B cell (primary cell): Measurements from ENCODE around the gene SAA2. TPM values are rescaled to one million over a fixed set of nuclear protein-coding genes. Genes with fewer than 3 reads are reported as not detected.
A peak's percentile ranks its signal among the peaks of the same experiment; 100 is the strongest.
"Not testable (repeated sequence)": the region's sequence is repeated elsewhere in the genome, so short reads cannot be mapped to it uniquely, and the experiment has no call there.

Experiments
- ATAC-seq: fragments of 200-7000 bp; cut with Tn5 transposase; one replicate; pipeline ENCODE4 v1.10.0; 2021; ENCODE audit warnings: low read depth, mild to moderate bottlenecking, moderate number of reproducible peaks, moderate library complexity
- CTCF ChIA-PET: fragments of 350-600 bp; sonication (Branson Sonifier 250); formaldehyde crosslinking; loops from one replicate; lab custom pipeline; 2021; ENCODE audit warnings: antibody characterized with exemption, inconsistent platforms; lab: Charles Lee
- POLR2A ChIA-PET: fragments of 350-600 bp; sonication (Branson Sonifier 250); formaldehyde crosslinking; loops from one replicate; lab custom pipeline; 2021; ENCODE audit warnings: antibody characterized with exemption; lab: Charles Lee
- DNase-seq: peaks from one replicate; pipeline ENCODE4 v3.0.0; 2013
- H2AFZ ChIP-seq: 2 replicates; pipeline ENCODE4 v1.6.1; 2012; ENCODE audit warnings: mild to moderate bottlenecking, low read depth, low read length; ENCODE audit not compliant: insufficient read depth, poor library complexity, severe bottlenecking
- H3K27ac ChIP-seq, 2 donors: 1 replicate in 1 of 2; 2 replicates in 1 of 2; pipeline ENCODE4 v1.5.1; 2012 to 2013; ENCODE audit warnings: low read length in 2 of 2, mild to moderate bottlenecking in 2 of 2, moderate library complexity in 1 of 2
- H3K27me3 ChIP-seq, 4 experiments: fragments of 200-600 bp in 1 of 4; sonication (generic) in 1 of 4; replicated peaks in 1 of 4; 1 replicate in 2 of 4; 2 replicates in 2 of 4; pipeline versions ENCODE4 v1.6.1 to v1.7.0; 2013 to 2016; ENCODE audit warnings: low read length in 3 of 4, mild to moderate bottlenecking in 2 of 4, mixed read lengths in 1 of 4, moderate library complexity in 1 of 4; ENCODE audit not compliant: insufficient read depth in 4 of 4, control insufficient read depth in 3 of 4; ENCODE audit errors: control extremely low read depth in 1 of 4
- H3K36me3 ChIP-seq, 2 experiments: replicated peaks in 1 of 2; 1 replicate in 1 of 2; 2 replicates in 1 of 2; pipeline versions ENCODE4 v1.6.1 to v1.7.1; 2013; ENCODE audit warnings: low read length in 1 of 2; ENCODE audit not compliant: insufficient read depth in 2 of 2, control insufficient read depth in 1 of 2; ENCODE audit errors: control extremely low read depth in 1 of 2, extremely low read depth in 1 of 2
- H3K4me1 ChIP-seq, 2 donors: fragments of 200-600 bp in 1 of 2; sonication (generic) in 1 of 2; 1 replicate in 1 of 2; 2 replicates in 1 of 2; pipeline versions ENCODE4 v1.5.1 to v1.6.1; 2013 to 2017; ENCODE audit warnings: low read length in 2 of 2; ENCODE audit not compliant: control insufficient read depth in 2 of 2, insufficient read depth in 2 of 2
- H3K4me2 ChIP-seq: replicated peaks from 2 replicates; pipeline ENCODE3; 2012; ENCODE audit warnings: mild to moderate bottlenecking, low read depth, low read length; ENCODE audit not compliant: poor library complexity, severe bottlenecking
- H3K4me3 ChIP-seq, 5 experiments: fragments of 200-600 bp in 1 of 5; sonication (generic) in 1 of 5; 1 replicate in 3 of 5; 2 replicates in 2 of 5; pipeline versions ENCODE4 v1.5.1 to v1.7.0; 2011 to 2016; ENCODE audit warnings: low read length in 4 of 5, mild to moderate bottlenecking in 4 of 5, low read depth in 2 of 5, control low read depth in 1 of 5, moderate library complexity in 1 of 5; ENCODE audit not compliant: insufficient read depth in 1 of 5; ENCODE audit errors: control extremely low read depth in 1 of 5, extremely low read depth in 1 of 5
- H3K79me2 ChIP-seq: fragments of 200-600 bp; sonication (generic); one replicate; pipeline ENCODE4 v1.6.0; 2016; ENCODE audit warnings: low read length; ENCODE audit not compliant: control insufficient read depth, insufficient read depth
- H3K9ac ChIP-seq: fragments of 200-600 bp; sonication (generic); 2 replicates; pipeline ENCODE4 v1.6.1; 2017; ENCODE audit warnings: mild to moderate bottlenecking, low read length, moderate library complexity
- H3K9me3 ChIP-seq, 3 donors: one replicate each; pipeline versions ENCODE4 v1.6.1 to v1.7.1; 2013; ENCODE audit warnings: low read length in 2 of 3; ENCODE audit not compliant: control insufficient read depth in 2 of 3, insufficient read depth in 1 of 3; ENCODE audit errors: control extremely low read depth in 1 of 3
- H4K20me1 ChIP-seq: 2 replicates; pipeline ENCODE4 v1.6.0; 2012; ENCODE audit warnings: mild to moderate bottlenecking, low read length; ENCODE audit not compliant: insufficient read depth, control insufficient read depth, poor library complexity, severe bottlenecking
- H3K27ac Mint-ChIP-seq: one replicate; pipeline ENCODE4 v1.8.0; 2021; ENCODE audit warnings: mixed read lengths
- H3K27me3 Mint-ChIP-seq: one replicate; pipeline ENCODE4 v1.8.0; 2021; ENCODE audit warnings: mixed read lengths
- H3K4me1 Mint-ChIP-seq: one replicate; pipeline ENCODE4 v1.8.0; 2021; ENCODE audit warnings: mixed read lengths
- H3K4me3 Mint-ChIP-seq: one replicate; pipeline ENCODE4 v1.8.0; 2021; ENCODE audit warnings: mixed read lengths
- H3K9me3 Mint-ChIP-seq: one replicate; pipeline ENCODE4 v1.8.0; 2022; ENCODE audit warnings: mixed read lengths; ENCODE audit not compliant: insufficient read depth
- EZH2 ChIP-seq: IDR thresholded peaks from 2 replicates; pipeline ENCODE4 v1.6.1; 2012; ENCODE audit warnings: borderline replicate concordance, low read depth, mild to moderate bottlenecking, moderate library complexity, low read length; ENCODE audit not compliant: insufficient read depth, poor library complexity, severe bottlenecking
- WGBS: methylation state at CpG from one replicate; pipeline ENCODE4 v1.1.5; 2013; ENCODE audit warnings: missing lambda C conversion rate; ENCODE audit not compliant: insufficient coverage; 5-methylcytosine and 5-hydroxymethylcytosine counted together
- intact Hi-C: fragments of 100-400 bp; cut with micrococcal nuclease; formaldehyde crosslinking; loops from one replicate; pipeline ENCODE4 v1.10.0; 2022
- polyA plus RNA-seq: library from polyadenylated mRNA; depleted of rRNA; stranded (reverse); fragments of >200 nt; gene quantifications from 2 replicates; pipeline ENCODE4 v1.2.3, GENCODE V29; 2012
- total RNA-seq, 2 donors: library from RNA; stranded (reverse); fragments of 120-200 nt in 1 of 2; gene quantifications; 1 replicate in 1 of 2; 2 replicates in 1 of 2; pipeline versions ENCODE4 v1.2.3 to v1.2.4, GENCODE V29; 2013 to 2022
- TF ChIP-seq, protein P1 (sequence below): fragments of 200-600 bp; IDR thresholded peaks from one replicate; pipeline ENCODE4 v1.8.0; 2022; ENCODE audit warnings: antibody characterized with exemption, mild to moderate bottlenecking

The SAA2 gene
- total and polyA plus RNA-seq, 2 donors (not counting 1 experiment from before 2014, with no cell fraction given): not detected

GRCh38 chr11:18267335-18268133 is 19.1 kb upstream of the SAA2 start:
- H3K4me2 ChIP-seq, H4K20me1 ChIP-seq, H3K9me3 Mint-ChIP-seq, intact Hi-C loops, H3K27me3 Mint-ChIP-seq, H3K9me3 ChIP-seq, H3K36me3 ChIP-seq, POLR2A ChIA-PET, H3K4me1 ChIP-seq, CTCF ChIA-PET, H2AFZ ChIP-seq, DNase-seq, H3K79me2 ChIP-seq, H3K27me3 ChIP-seq: not testable (repeated sequence)
- Histone ChIP-seq H3K4me3 (peak overlapping the region in 1 of 5 experiments; percentile 32), H3K27ac (peak overlapping the region; percentile 54 to 69), H3K9ac (peak overlapping the region; percentile 32)
- H3K4me1 Mint-ChIP-seq: peaks cover 16% of the 10 kb centered on the region
- 60% methylated on average over 1 of the region's 10 CpGs for WGBS
- peak; percentile 70 for ATAC-seq
- peak overlapping the region; percentile 80 for H3K27ac Mint-ChIP-seq
- H3K4me3 Mint-ChIP-seq: peak overlapping the region; percentile 76

GRCh38 chr11:18265949-18266348 is 17.5 kb upstream of the SAA2 start, which contains the start of gene SAA1:
Gene SAA1, plus strand, starts transcription at chr11:18266264. Its CDS starts 624 bp downstream, at chr11:18266888.
- no peaks in the 10 kb centered on the region for H3K4me1 ChIP-seq
- H3K4me2 ChIP-seq: no peak within 1 kb of the TSS
- H3K9me3 ChIP-seq: no peaks in the 10 kb centered on the region
- 89% methylated on average over 4 of the region's 8 CpGs for WGBS
- intact Hi-C loops: no loop called here
- no peak for TF ChIP-seq EZH2
- TF ChIP-seq, protein P1, sequence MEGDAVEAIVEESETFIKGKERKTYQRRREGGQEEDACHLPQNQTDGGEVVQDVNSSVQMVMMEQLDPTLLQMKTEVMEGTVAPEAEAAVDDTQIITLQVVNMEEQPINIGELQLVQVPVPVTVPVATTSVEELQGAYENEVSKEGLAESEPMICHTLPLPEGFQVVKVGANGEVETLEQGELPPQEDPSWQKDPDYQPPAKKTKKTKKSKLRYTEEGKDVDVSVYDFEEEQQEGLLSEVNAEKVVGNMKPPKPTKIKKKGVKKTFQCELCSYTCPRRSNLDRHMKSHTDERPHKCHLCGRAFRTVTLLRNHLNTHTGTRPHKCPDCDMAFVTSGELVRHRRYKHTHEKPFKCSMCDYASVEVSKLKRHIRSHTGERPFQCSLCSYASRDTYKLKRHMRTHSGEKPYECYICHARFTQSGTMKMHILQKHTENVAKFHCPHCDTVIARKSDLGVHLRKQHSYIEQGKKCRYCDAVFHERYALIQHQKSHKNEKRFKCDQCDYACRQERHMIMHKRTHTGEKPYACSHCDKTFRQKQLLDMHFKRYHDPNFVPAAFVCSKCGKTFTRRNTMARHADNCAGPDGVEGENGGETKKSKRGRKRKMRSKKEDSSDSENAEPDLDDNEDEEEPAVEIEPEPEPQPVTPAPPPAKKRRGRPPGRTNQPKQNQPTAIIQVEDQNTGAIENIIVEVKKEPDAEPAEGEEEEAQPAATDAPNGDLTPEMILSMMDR: no peak
- ATAC-seq: no peak
- H3K9me3 Mint-ChIP-seq: no peaks in the 10 kb centered on the region
- peak within 1 kb of the TSS; percentile 32 for H3K27ac Mint-ChIP-seq
- H3K36me3 ChIP-seq: no peaks in the 10 kb centered on the region
- no peaks in the 10 kb centered on the region for H3K27me3 ChIP-seq
- no peaks in the 10 kb centered on the region for H3K79me2 ChIP-seq
- H3K9ac ChIP-seq: no peak within 1 kb of the TSS
- no peak for DNase-seq
- H3K27ac ChIP-seq: no peak within 1 kb of the TSS
- peaks cover 16% of the 10 kb centered on the region for H3K4me1 Mint-ChIP-seq
- H3K4me3 Mint-ChIP-seq: no peak within 1 kb of the TSS
- H4K20me1 ChIP-seq: no peaks in the 10 kb centered on the region
- no peaks in the 10 kb centered on the region for H3K27me3 Mint-ChIP-seq
- H2AFZ ChIP-seq: no peak within 1 kb of the TSS
- ChIA-PET CTCF (no interaction called here), POLR2A (no interaction called here)
- H3K4me3 ChIP-seq: no peak within 1 kb of the TSS
